GM18502 (cell line): ENCODE results near the gene LRRC61.
"Not testable (repeated sequence)": the region's sequence is repeated elsewhere in the genome, so short reads cannot be mapped to it uniquely, and the experiment has no call there.

Source experiments
- ATAC-seq: cut with Tn5 transposase; IDR thresholded peaks from one replicate; pipeline ENCODE4 v1.9.1; 2021; ENCODE audit warnings: mild to moderate bottlenecking; ENCODE audit not compliant: unreplicated experiment, poor library complexity

Gene LRRC61

GRCh38 chr7:150379441-150380379, 56.6 kb downstream of the LRRC61 start:
- ATAC-seq, result peak; percentile 33

DNA sequence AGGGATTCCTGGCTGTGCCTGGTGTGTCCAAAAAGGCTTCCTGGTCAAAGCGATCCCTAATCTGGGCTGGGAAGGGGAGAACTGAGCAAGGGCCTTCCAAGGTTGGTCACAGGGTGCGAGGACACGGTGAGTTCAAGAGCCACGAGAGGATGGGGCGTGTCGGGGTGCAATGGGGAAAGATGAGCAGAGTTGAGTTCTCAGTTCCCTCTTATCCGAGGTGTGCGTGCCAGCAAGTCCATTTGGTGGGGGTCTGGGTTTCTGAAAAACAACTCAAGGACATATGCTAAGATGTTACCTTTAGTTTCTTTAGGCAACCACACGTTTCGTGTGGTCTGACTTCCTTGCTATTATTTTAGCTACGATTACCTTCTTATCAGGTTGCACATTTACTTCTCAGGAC, 57.3 kb downstream of the LRRC61 start:
- ATAC-seq, result peak; percentile 18

GRCh38 chr7:150381096-150381495, 57.9 kb downstream of the LRRC61 start:
- ATAC-seq, result no peak

GRCh38 chr7:150381785-150382122, 58.6 kb downstream of the LRRC61 start:
- ATAC-seq, result no peak

DNA sequence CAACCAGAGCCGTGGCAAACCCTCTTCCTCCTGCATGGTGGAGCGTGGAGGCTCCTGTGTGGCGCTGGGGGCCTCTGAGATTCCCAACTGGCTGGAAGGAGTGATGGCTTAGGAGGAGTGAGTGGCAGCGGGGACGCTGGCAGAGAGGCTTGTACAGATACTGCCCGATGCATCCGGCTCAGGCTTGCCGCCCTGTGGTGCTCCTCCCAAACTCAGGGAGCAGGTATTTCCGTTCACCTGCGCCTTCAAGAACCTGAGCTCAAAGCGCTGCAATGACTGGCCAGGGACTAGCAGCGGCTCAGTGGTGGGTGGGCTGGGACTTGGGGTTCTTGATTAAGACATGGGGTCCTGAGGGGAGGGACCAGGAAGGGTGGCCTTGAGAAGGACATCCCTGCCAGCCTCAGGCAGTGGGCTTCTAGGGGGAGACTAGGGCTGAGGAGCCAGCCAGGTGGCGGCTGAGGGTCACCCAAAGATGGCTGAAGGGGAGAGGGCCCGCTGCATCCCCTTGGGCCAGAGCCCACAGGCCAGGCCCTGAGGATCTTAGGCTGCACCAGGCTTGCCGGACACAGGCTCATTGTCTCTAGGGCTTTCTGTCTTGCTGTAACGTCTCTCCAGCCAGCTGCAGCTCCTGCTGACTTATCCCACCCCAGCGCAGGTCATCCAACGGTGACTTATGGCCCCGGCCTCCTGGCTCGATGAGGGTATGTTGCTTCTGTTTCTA, 59.1 kb downstream of the LRRC61 start:
- no peak for ATAC-seq

GRCh38 chr7:150382844-150383225, 59.7 kb downstream of the LRRC61 start:
- no peak for ATAC-seq

GRCh38 chr7:150383710-150384397, 60.7 kb downstream of the LRRC61 start:
- ATAC-seq, result no peak

DNA sequence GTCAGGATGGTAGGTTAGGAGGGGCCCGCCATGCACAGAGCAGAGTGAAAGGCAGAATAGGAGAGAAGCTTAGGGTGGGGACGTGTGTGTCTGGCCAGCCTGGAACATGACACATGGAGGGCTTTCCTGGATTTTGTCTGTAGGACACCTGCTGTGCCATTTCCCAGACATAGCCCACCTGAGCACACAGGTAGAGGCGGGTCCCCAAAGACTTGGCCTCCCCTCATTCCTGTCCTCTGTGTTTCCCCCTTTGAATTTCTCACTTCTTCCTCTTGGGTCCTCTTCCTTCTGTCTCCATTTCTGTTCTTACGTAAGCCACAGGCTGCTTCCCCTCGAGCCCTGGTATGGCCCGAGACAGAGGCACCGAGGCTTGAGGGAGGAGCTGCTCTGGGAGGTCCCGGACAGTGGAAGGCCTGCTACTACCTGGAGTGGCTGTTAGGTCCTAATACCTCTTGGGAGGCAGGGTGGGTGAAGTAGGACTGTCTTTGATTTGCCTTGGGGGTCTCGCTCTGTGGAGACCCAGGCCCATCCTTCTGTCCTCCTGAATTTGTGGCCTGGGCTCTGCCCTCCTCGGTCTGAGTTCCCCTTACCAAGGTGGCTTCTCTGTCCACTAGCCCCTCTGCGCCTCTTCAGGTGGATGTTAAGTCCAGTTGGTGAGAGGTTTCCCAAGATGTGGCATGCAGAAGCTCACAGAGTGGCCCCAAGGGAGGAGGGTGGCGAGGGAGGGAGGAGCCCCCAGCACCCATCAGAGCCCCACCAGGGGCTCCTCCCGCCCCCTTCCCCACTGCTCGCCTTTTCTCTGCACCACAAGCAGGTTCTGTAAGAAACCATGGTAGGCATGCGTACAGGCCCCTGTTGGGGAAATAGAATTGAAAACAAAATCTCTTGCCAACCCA, 61.5 kb downstream of the LRRC61 start:
- ATAC-seq, result no peak

DNA sequence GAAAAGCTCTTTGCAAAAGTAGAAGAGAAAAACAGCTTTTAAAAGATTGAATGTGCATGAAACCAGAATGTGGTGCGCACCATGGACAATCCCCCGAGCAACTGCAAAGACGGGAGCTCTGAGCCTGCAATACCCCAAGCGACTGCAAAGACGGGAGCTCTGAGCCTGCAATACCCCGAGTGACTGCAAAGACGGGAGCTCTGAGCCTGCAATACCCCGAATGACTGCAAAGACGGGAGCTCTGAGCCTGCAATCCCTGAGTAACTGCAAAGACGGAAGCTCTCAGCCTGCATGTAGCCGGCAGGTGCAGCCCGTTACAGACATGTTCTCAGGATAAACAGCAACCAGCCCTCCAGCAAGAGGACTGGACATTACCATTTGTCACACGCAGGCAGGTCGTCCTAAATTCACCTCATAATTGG, 62.2 kb downstream of the LRRC61 start:
- no peak for ATAC-seq

GRCh38 chr7:150385884-150386283, 62.7 kb downstream of the LRRC61 start:
- ATAC-seq, result not testable (repeated sequence)
